PC-3 (cell line): ENCODE results near the gene AGBL1. TPM values are rescaled to one million over a fixed set of nuclear protein-coding genes. Genes with fewer than 3 reads are reported as not detected.

Experiments
- ATAC-seq: fragments of 200-7000 bp; cut with Tn5 transposase; 2 replicates; pipeline ENCODE4 v1.9.1; 2020; ENCODE audit warnings: mild to moderate bottlenecking, moderate library complexity
- BruUV-seq: library from RNA; stranded (reverse); fragments of 400-500 nt; replicated peaks from 2 replicates; lab custom pipeline; 2021; lab: Mats Ljungman, UMichigan
- CTCF ChIA-PET: fragments of 300-600 bp; sonication (Branson Sonifier 250); formaldehyde crosslinking; loops from one replicate; lab custom pipeline; 2022; ENCODE audit warnings: antibody characterized with exemption; lab: Charles Lee
- POLR2A ChIA-PET: fragments of 300-600 bp; sonication (Branson Sonifier 250); formaldehyde crosslinking; loops from one replicate; lab custom pipeline; 2022; ENCODE audit warnings: antibody characterized with exemption; ENCODE audit not compliant: unreplicated experiment; lab: Charles Lee
- DNase-seq: peaks from one replicate; pipeline ENCODE4 v3.0.0-alpha.2; 2015
- H2AFZ ChIP-seq: fragments of 300-600 bp; sonication (generic); 2 replicates; pipeline ENCODE4 v1.6.0; 2016; ENCODE audit warnings: antibody characterized with exemption, low read length
- H3F3A ChIP-seq: fragments of 300-600 bp; sonication (generic); one replicate; pipeline ENCODE4 v1.6.0; 2017; ENCODE audit warnings: antibody characterized with exemption, low read length, control low read depth, mild to moderate bottlenecking; ENCODE audit not compliant: unreplicated experiment
- H3K27ac ChIP-seq: fragments of 300-600 bp; sonication (generic); 2 replicates; pipeline ENCODE4 v1.5.1; 2016; ENCODE audit warnings: mild to moderate bottlenecking, low read length
- H3K27me3 ChIP-seq: fragments of 300-600 bp; sonication (generic); 2 replicates; pipeline ENCODE4 v1.6.1; 2016; ENCODE audit warnings: low read length, mixed read lengths
- H3K36me3 ChIP-seq: fragments of 300-600 bp; sonication (generic); 2 replicates; pipeline ENCODE4 v1.6.1; 2016; ENCODE audit warnings: low read depth, mixed run types, low read length, mixed read lengths
- H3K4me1 ChIP-seq: fragments of 300-600 bp; sonication (generic); 2 replicates; pipeline ENCODE4 v1.5.1; 2016; ENCODE audit warnings: low read length; ENCODE audit not compliant: insufficient read depth
- H3K4me2 ChIP-seq: fragments of 300-600 bp; sonication (generic); 2 replicates; pipeline ENCODE4 v1.6.0; 2016; ENCODE audit warnings: low read length
- H3K4me3 ChIP-seq: fragments of 300-600 bp; sonication (generic); 2 replicates; pipeline ENCODE4 v1.5.1; 2016; ENCODE audit warnings: mild to moderate bottlenecking, low read length, mixed read lengths
- H3K79me2 ChIP-seq: fragments of 300-600 bp; sonication (generic); 2 replicates; pipeline ENCODE4 v1.6.1; 2017; ENCODE audit warnings: low read length, mixed read lengths
- H3K9ac ChIP-seq: fragments of 300-600 bp; sonication (generic); 2 replicates; pipeline ENCODE4 v1.6.0; 2016; ENCODE audit warnings: mild to moderate bottlenecking, low read length
- H3K9me2 ChIP-seq: fragments of 300-600 bp; sonication (generic); replicated peaks from 2 replicates; pipeline ENCODE4 v1.6.1; 2016; ENCODE audit warnings: mixed run types, low read length, mixed read lengths
- H3K9me3 ChIP-seq: fragments of 300-600 bp; sonication (generic); 2 replicates; pipeline ENCODE4 v1.6.1; 2016; ENCODE audit warnings: low read length, mixed read lengths
- H4K20me1 ChIP-seq: fragments of 300-600 bp; sonication (generic); 2 replicates; pipeline ENCODE4 v1.6.1; 2016; ENCODE audit warnings: low read length, mixed read lengths
- EZH2 ChIP-seq: fragments of 300-600 bp; sonication (generic); IDR thresholded peaks from one replicate; pipeline ENCODE4 v1.6.1; 2017; ENCODE audit warnings: antibody characterized with exemption, mild to moderate bottlenecking, low read length; ENCODE audit not compliant: unreplicated experiment
- EZH2phosphoT487 ChIP-seq: fragments of 300-600 bp; sonication (generic); IDR thresholded peaks from 2 replicates; pipeline ENCODE4 v1.6.1; 2018; ENCODE audit warnings: mild to moderate bottlenecking, antibody characterized with exemption, low read length, borderline replicate concordance
- intact Hi-C: fragments of 100-400 bp; cut with micrococcal nuclease; formaldehyde crosslinking; loops from 2 replicates; pipeline ENCODE4 v1.9.0; 2023
- total RNA-seq: library from RNA; depleted of rRNA; stranded (reverse); fragments of >200 nt; gene quantifications from 2 replicates; pipeline ENCODE4 v1.2.3, GENCODE V29; 2014
- TF ChIP-seq, protein P1 (sequence below): fragments of 300-600 bp; sonication (generic); conservative IDR thresholded peaks from 2 replicates; pipeline ENCODE4 v1.5.1; 2017; ENCODE audit warnings: antibody characterized with exemption, low read depth, mild to moderate bottlenecking, low read length

Gene AGBL1
- total RNA-seq, 1 experiment from 2014 or later = not detected

DNA sequence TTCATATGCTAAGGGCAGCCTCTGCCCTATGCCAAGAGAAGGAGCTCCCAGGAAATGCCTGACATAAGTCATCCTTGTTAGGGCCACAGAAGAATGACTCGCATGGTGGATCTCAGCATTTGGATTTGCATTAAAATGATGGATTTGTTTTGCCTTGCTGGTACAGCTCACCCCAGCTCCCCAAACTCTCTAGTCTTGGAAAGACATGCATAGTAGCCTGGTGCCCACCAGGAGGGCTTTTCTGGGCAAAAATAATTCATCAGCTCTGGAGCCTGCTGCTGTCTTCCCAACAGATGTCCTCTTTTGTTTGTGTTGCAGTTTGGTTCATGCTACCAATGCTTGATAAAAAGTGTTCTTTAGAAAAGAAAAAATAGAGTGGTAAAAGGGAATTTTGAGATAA is 833.0 kb downstream of the AGBL1 start:
- DNase-seq (no peak), ATAC-seq (no peak)
- Histone ChIP-seq H4K20me1 (no peaks in the 10 kb centered on the region), H3K27ac (no peak overlapping the region), H3K79me2 (no peaks in the 10 kb centered on the region), H3K27me3 (no peaks in the 10 kb centered on the region), H2AFZ (no peak overlapping the region), H3K9me3 (no peaks in the 10 kb centered on the region), H3K9ac (no peak overlapping the region), H3K4me1 (no peaks in the 10 kb centered on the region), H3F3A (no peaks in the 10 kb centered on the region), H3K36me3 (no peaks in the 10 kb centered on the region), H3K9me2 (no peaks in the 10 kb centered on the region), H3K4me3 (no peak overlapping the region), H3K4me2 (no peak overlapping the region)
- TF ChIP-seq, protein P1, sequence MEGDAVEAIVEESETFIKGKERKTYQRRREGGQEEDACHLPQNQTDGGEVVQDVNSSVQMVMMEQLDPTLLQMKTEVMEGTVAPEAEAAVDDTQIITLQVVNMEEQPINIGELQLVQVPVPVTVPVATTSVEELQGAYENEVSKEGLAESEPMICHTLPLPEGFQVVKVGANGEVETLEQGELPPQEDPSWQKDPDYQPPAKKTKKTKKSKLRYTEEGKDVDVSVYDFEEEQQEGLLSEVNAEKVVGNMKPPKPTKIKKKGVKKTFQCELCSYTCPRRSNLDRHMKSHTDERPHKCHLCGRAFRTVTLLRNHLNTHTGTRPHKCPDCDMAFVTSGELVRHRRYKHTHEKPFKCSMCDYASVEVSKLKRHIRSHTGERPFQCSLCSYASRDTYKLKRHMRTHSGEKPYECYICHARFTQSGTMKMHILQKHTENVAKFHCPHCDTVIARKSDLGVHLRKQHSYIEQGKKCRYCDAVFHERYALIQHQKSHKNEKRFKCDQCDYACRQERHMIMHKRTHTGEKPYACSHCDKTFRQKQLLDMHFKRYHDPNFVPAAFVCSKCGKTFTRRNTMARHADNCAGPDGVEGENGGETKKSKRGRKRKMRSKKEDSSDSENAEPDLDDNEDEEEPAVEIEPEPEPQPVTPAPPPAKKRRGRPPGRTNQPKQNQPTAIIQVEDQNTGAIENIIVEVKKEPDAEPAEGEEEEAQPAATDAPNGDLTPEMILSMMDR = no peak
- no peak for TF ChIP-seq EZH2
- TF ChIP-seq EZH2phosphoT487 = no peak
- BruUV-seq = no TSS peak
- ChIA-PET CTCF (no interaction called here), POLR2A (no interaction called here)
- intact Hi-C loops = no loop called here

GRCh38 chr15:86915811-86916331 is 836.2 kb downstream of the AGBL1 start:
- intact Hi-C loops = no loop called here
- ChIA-PET POLR2A (no interaction called here), CTCF (no interaction called here)
- Histone ChIP-seq H3K79me2 (no peaks in the 10 kb centered on the region), H3K36me3 (no peaks in the 10 kb centered on the region), H3F3A (no peaks in the 10 kb centered on the region), H3K27me3 (no peaks in the 10 kb centered on the region), H3K4me3 (no peak overlapping the region), H3K9me2 (no peaks in the 10 kb centered on the region), H3K9me3 (no peaks in the 10 kb centered on the region), H2AFZ (no peak overlapping the region), H3K4me1 (no peaks in the 10 kb centered on the region), H3K4me2 (no peak overlapping the region), H4K20me1 (no peaks in the 10 kb centered on the region), H3K9ac (no peak overlapping the region), H3K27ac (no peak overlapping the region)
- TF ChIP-seq EZH2phosphoT487 = no peak
- no peak for TF ChIP-seq EZH2
- TF ChIP-seq, protein P1 = peak; percentile 57; the same call in 1 of the 2 replicates
- ATAC-seq = no peak
- no TSS peak for BruUV-seq
- peak; percentile 48 for DNase-seq

- no peaks in the 10 kb centered on the region for H3K4me1 ChIP-seq
- TF ChIP-seq EZH2 = no peak
- TF ChIP-seq, protein P1 = no peak
- TF ChIP-seq EZH2phosphoT487 = no peak
- no TSS peak for BruUV-seq
- DNase-seq (no peak), ATAC-seq (no peak)
- no peak overlapping the region for H3K4me2 ChIP-seq
- no peaks in the 10 kb centered on the region for H3K9me3 ChIP-seq
- H3K9me2 ChIP-seq = no peaks in the 10 kb centered on the region
- no peak overlapping the region for H3K27ac ChIP-seq
- ChIA-PET CTCF (no interaction called here), POLR2A (no interaction called here)
- no peak overlapping the region for H3K4me3 ChIP-seq
- H2AFZ ChIP-seq = no peak overlapping the region
- H3K36me3 ChIP-seq = no peaks in the 10 kb centered on the region
- no peaks in the 10 kb centered on the region for H3F3A ChIP-seq
- intact Hi-C loops = no loop called here
- H4K20me1 ChIP-seq = no peaks in the 10 kb centered on the region
- H3K9ac ChIP-seq = no peak overlapping the region
- no peaks in the 10 kb centered on the region for H3K27me3 ChIP-seq
- no peaks in the 10 kb centered on the region for H3K79me2 ChIP-seq
These were observed 837.1 kb downstream of the AGBL1 start for GRCh38 chr15:86916671-86917360.
